A549 (cell line): ENCODE data around the gene HOGA1. TPM values are rescaled to one million over a fixed set of nuclear protein-coding genes. Genes with fewer than 3 reads are reported as not detected.

Source experiments
- ATAC-seq, 2 experiments: fragments of 200-7000 bp in 1 of 2; fragments of >200 bp in 1 of 2; cut with Nextera tagmentation in 1 of 2; cut with Tn5 transposase in 1 of 2; 3 replicates each; pipeline versions ENCODE4 v1.8.0 to v1.9.1; 2018 to 2020; ENCODE audit warnings: mild to moderate bottlenecking in 1 of 2, moderate library complexity in 1 of 2
- CTCF ChIA-PET: fragments of 300-600 bp; sonication (Branson Sonifier 250); formaldehyde crosslinking; extraction: SDS; loops from one replicate; lab custom pipeline; 2021; ENCODE audit warnings: antibody characterized with exemption, inconsistent platforms; lab: Yijun Ruan, JAX
- POLR2A ChIA-PET: fragments of 350-600 bp; formaldehyde crosslinking; extraction: SDS; loops from one replicate; lab custom pipeline; 2021; ENCODE audit warnings: antibody characterized with exemption, inconsistent platforms; lab: Yijun Ruan, JAX
- DNase-seq, 2 experiments: peaks; one replicate each; pipeline versions ENCODE4 v3.0.0 to v3.0.0-alpha.2; 2011 to 2016; ENCODE audit warnings: low read depth in 1 of 2, low spot score in 1 of 2
- FAIRE-seq: peaks from 2 replicates; lab custom pipeline; 2011; peaks lifted over from hg19 to GRCh38; lab: Jason Lieb, UNC
- H3K27ac ChIP-seq, 2 experiments: fragments of >200 bp; sonication (Bioruptor Twin); formaldehyde crosslinking; 3 replicates each; pipeline ENCODE4 v1.5.1; 2016 to 2017
- H3K4me1 ChIP-seq: fragments of >200 bp; sonication (Bioruptor Twin); formaldehyde crosslinking; 3 replicates; pipeline ENCODE4 v1.6.1; 2016
- H3K4me2 ChIP-seq: fragments of >200 bp; sonication (Bioruptor Twin); formaldehyde crosslinking; 3 replicates; pipeline ENCODE4 v1.6.1; 2016
- H3K4me3 ChIP-seq: fragments of >200 bp; sonication (Bioruptor Twin); formaldehyde crosslinking; 3 replicates; pipeline ENCODE4 v1.5.1; 2016
- H3K9me3 ChIP-seq: fragments of >200 bp; sonication (Bioruptor Twin); formaldehyde crosslinking; 3 replicates; pipeline ENCODE4 v1.6.1; 2016
- GATA3 ChIP-seq: IDR thresholded peaks from 2 replicates; pipeline ENCODE4 v1.6.1; 2012; ENCODE audit warnings: borderline replicate concordance
- HES2 ChIP-seq: fragments of >200 bp; sonication (Bioruptor Twin); formaldehyde crosslinking; IDR thresholded peaks from 2 replicates; pipeline ENCODE4 v1.6.1; 2016
- HOXB5 ChIP-seq: fragments of 250-450 bp; sonication (Bioruptor Pico); IDR thresholded peaks from 2 replicates; pipeline ENCODE4 v1.5.0; 2020; ENCODE audit warnings: mild to moderate bottlenecking, moderate library complexity
- MAZ ChIP-seq: fragments of 150-350 bp; IDR thresholded peaks from 2 replicates; pipeline ENCODE4 v1.6.1; 2014; ENCODE audit warnings: antibody characterized with exemption, low read depth, low read length, borderline replicate concordance
- NR3C1 ChIP-seq: fragments of >200 bp; sonication (Bioruptor Twin); formaldehyde crosslinking; IDR thresholded peaks from 3 replicates; pipeline ENCODE4 v1.6.1; 2017
- PHF8 ChIP-seq: fragments of 200-600 bp; sonication (generic); IDR thresholded peaks from 2 replicates; pipeline ENCODE4 v1.6.1; 2016; ENCODE audit warnings: low read depth, mild to moderate bottlenecking, antibody characterized with exemption, moderate library complexity, borderline replicate concordance
- POLR2A ChIP-seq: IDR thresholded peaks from 2 replicates; pipeline ENCODE4 v1.6.1; 2012; ENCODE audit warnings: mild to moderate bottlenecking, low read length
- RAD21 ChIP-seq, 2 experiments: fragments of >200 bp in 1 of 2; sonication (Bioruptor Twin) in 1 of 2; formaldehyde crosslinking in 1 of 2; IDR thresholded peaks in 1 of 2; conservative IDR thresholded peaks in 1 of 2; 2 replicates in 1 of 2; 3 replicates in 1 of 2; pipeline ENCODE4 v1.6.1; 2012 to 2018; ENCODE audit warnings: inconsistent platforms in 1 of 2
- REST ChIP-seq: fragments of 200-600 bp; sonication (generic); IDR thresholded peaks from 2 replicates; pipeline ENCODE4 v1.6.1; 2016; ENCODE audit warnings: antibody characterized with exemption, mild to moderate bottlenecking, moderate library complexity
- SMC3 ChIP-seq: fragments of >200 bp; sonication (Bioruptor Twin); formaldehyde crosslinking; IDR thresholded peaks from 3 replicates; pipeline ENCODE4 v1.6.1; 2018; ENCODE audit warnings: inconsistent platforms
- TFCP2L1 ChIP-seq: fragments of 250-450 bp; sonication (Bioruptor Pico); IDR thresholded peaks from 2 replicates; pipeline ENCODE4 v1.5.0; 2021; ENCODE audit warnings: mild to moderate bottlenecking
- WGBS: methylation state at CpG from one replicate; pipeline ENCODE4 v1.1.6; 2017; ENCODE audit errors: missing lambda C conversion rate; 5-methylcytosine and 5-hydroxymethylcytosine counted together
- polyA minus RNA-seq: library from RNA; depleted of rRNA, polyadenylated mRNA; stranded (reverse); fragments of >200 nt; gene quantifications from 2 replicates; pipeline ENCODE4 v1.2.3, GENCODE V29; 2011; rRNA and poly(A)+ RNA removed
- polyA plus RNA-seq, 4 experiments: library from polyadenylated mRNA; depleted of rRNA in 3 of 4; stranded (reverse); fragments of >200 nt; fragmentation: RNase III in 1 of 4; extraction: RNeasy Plus Mini Kit Qiagen cat#74134 plus additional on column Dnase treatment in 1 of 4; gene quantifications; 2 replicates in 3 of 4; 3 replicates in 1 of 4; pipeline ENCODE4 v1.2.3, GENCODE V29; 2011 to 2017
- TF ChIP-seq, protein P1 (sequence below): fragments of >200 bp; sonication (Bioruptor Twin); formaldehyde crosslinking; IDR thresholded peaks from 3 replicates; pipeline ENCODE4 v1.5.1; 2016
- TF ChIP-seq, protein P2 (sequence below): fragments of 450-650 bp; IDR thresholded peaks from 2 replicates; pipeline ENCODE4 v1.6.1; 2014; ENCODE audit warnings: antibody characterized with exemption
- TF ChIP-seq, protein P3 (sequence below): IDR thresholded peaks from 2 replicates; pipeline ENCODE4 v1.6.1; 2012

HOGA1 gene
- 2.0 TPM in 2 replicates for polyA plus RNA-seq (2011; rRNA removed)
- 2.0 and 2.8 TPM in 2 replicates for polyA plus RNA-seq (2012; cell fraction: cytosol; rRNA removed)
- 3.5 and 3.6 TPM in 2 replicates for polyA plus RNA-seq (2012; cell fraction: nucleus; rRNA removed)
- polyA plus RNA-seq (2017; fragmentation: RNase III; extraction: RNeasy Plus Mini Kit Qiagen cat#74134 plus additional on column Dnase treatment) = 3.1 to 3.5 TPM (median 3.1 TPM) in 3 replicates
- 1.4 and 2.5 TPM in 2 replicates for polyA minus RNA-seq

DNA sequence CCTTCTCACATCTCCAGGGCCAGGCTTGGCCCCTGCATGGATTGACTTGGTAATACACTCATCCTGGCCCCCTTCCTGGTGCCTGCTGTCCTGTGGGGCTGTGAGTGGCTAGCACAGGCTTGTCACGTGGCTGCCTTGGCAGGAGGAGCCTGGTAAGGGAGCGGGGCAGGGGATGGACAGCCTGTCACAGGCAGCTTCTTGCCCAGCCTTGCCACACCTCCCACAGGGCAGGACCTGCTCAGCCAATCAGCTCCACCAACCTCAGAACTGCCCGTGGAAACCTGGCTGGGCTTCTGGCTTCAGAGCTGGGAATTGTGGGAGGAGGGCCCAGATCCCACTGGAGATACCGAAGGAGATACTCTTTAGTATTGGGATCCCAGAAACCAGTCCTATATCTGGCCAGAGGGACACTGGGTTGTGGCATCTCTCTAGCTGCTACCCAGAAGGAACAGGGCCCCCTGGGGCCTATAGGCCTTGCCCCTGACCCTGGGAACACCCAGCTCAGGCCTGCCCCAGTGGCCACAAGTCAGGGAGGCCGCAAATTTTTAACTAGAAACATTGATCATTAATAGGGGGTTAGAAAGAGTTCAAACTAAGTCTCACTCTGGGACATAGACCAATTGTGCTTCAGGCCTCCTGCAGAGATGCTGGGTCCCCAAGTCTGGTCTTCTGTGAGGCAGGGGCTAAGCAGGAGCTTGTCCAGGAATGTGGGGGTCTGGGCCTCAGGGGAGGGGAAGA lies at the start of gene HOGA1:
Gene HOGA1, plus strand, starts transcription at position 330 of the 738 bp plus-strand sequence. Its CDS starts 315 bp downstream, at position 645.
- peak within 1 kb of the TSS; percentile 77 for H3K4me2 ChIP-seq
- peak; percentile 97 to 99 for ATAC-seq

GRCh38 chr10:97534746-97535367 lies 49.3 kb upstream of the HOGA1 start:
- ChIA-PET POLR2A (interaction anchor here (1.0 kb wide), 1 partner anchor 37 kb away, joined by 3 read pairs; no protein-coding TSS in a partner anchor), CTCF (interaction anchor here (0.7 to 11.6 kb wide), 27 partner anchors 10 to 127 kb away, joined by 3 to 213 read pairs (median 4); partner anchors contain the start of gene ANKRD2)
- no peak overlapping the region for H3K4me3 ChIP-seq
- FAIRE-seq (no peak), DNase-seq (peak; percentile 61 to 67), ATAC-seq (peak; percentile 77 to 87)
- 0 out of 6 replicates have a peak overlapping the region, but pooled peaks of 1 of the 2 experiments have one; percentile 16 for H3K27ac ChIP-seq
- H3K4me2 ChIP-seq = no peak overlapping the region
- no peaks in the 10 kb centered on the region for H3K9me3 ChIP-seq
- TF ChIP-seq RAD21 (conservative IDR thresholded peaks at IDR 0.05 in 1 of 2, IDR thresholded peaks at IDR 0.05 in 1 of 2) (peak; percentile 52 to 74), HOXB5 (CRISPR knock-in tag) (no peak), SMC3 (peak; percentile 65), HES2 (no peak), TFCP2L1 (CRISPR knock-in tag) (no peak)
- TF ChIP-seq, protein P1, sequence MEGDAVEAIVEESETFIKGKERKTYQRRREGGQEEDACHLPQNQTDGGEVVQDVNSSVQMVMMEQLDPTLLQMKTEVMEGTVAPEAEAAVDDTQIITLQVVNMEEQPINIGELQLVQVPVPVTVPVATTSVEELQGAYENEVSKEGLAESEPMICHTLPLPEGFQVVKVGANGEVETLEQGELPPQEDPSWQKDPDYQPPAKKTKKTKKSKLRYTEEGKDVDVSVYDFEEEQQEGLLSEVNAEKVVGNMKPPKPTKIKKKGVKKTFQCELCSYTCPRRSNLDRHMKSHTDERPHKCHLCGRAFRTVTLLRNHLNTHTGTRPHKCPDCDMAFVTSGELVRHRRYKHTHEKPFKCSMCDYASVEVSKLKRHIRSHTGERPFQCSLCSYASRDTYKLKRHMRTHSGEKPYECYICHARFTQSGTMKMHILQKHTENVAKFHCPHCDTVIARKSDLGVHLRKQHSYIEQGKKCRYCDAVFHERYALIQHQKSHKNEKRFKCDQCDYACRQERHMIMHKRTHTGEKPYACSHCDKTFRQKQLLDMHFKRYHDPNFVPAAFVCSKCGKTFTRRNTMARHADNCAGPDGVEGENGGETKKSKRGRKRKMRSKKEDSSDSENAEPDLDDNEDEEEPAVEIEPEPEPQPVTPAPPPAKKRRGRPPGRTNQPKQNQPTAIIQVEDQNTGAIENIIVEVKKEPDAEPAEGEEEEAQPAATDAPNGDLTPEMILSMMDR = peak; percentile 59
- 78% methylated on average over 6 of the region's 6 CpGs for WGBS
- peaks cover 20% of the 10 kb centered on the region for H3K4me1 ChIP-seq

More for the DNA sequence above, at the start of gene HOGA1:
- ChIA-PET POLR2A (interaction anchor here (0.5 to 1.9 kb wide), 4 partner anchors 9 to 88 kb away, joined by 3 to 9 read pairs (median 4); partner anchors contain the start of gene ANKRD2), CTCF (interaction anchor here (1.8 to 39.7 kb wide), 3 partner anchors 4 to 152 kb away, joined by 4 to 1048 read pairs (median 1048); partner anchors contain the start of genes ANKRD2, C10orf62, HOGA1 and ZFYVE27)
- Histone ChIP-seq H3K27ac (peak within 1 kb of the TSS; percentile 75 to 80), H3K4me1 (peaks cover 26% of the 10 kb centered on the region), H3K4me3 (peak within 1 kb of the TSS; percentile 19; the same call in 2 of the 3 replicates), H3K9me3 (no peaks in the 10 kb centered on the region)
- peak; percentile 89 for FAIRE-seq
- TF ChIP-seq, protein P2, sequence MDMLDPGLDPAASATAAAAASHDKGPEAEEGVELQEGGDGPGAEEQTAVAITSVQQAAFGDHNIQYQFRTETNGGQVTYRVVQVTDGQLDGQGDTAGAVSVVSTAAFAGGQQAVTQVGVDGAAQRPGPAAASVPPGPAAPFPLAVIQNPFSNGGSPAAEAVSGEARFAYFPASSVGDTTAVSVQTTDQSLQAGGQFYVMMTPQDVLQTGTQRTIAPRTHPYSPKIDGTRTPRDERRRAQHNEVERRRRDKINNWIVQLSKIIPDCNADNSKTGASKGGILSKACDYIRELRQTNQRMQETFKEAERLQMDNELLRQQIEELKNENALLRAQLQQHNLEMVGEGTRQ = peak; percentile 88
- TF ChIP-seq, protein P3, sequence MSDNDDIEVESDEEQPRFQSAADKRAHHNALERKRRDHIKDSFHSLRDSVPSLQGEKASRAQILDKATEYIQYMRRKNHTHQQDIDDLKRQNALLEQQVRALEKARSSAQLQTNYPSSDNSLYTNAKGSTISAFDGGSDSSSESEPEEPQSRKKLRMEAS = peak; percentile 56; the same call in 1 of the 2 replicates
- TF ChIP-seq GATA3 = peak; percentile 8; the same call in 1 of the 2 replicates
- no peak for TF ChIP-seq NR3C1
- peak; percentile 36; the same call in 1 of the 2 replicates for TF ChIP-seq PHF8
- no peak for TF ChIP-seq REST
- 0 out of 2 replicates have a peak, but pooled peaks have one; percentile 14 for TF ChIP-seq POLR2A
- no peak for TF ChIP-seq MAZ
- 18% methylated on average over 4 of the region's 5 CpGs for WGBS
- peak; percentile 92 to 93 for DNase-seq
